ENCODE results near the gene MLH1. TPM values are rescaled to one million over a fixed set of nuclear protein-coding genes. Genes with fewer than 3 reads are reported as not detected.

Gene MLH1
- polyA plus RNA-seq, 1 donor: 27.4 TPM

GRCh38 chr3:37015642-37016041 lies 22.3 kb downstream of the MLH1 start:
- no peak for DNase-seq
- Histone ChIP-seq H3K27ac (ENCODE audit: low read length) (no peak overlapping the region), H3K4me3 (ENCODE audit: low read length) (no peak overlapping the region), H3K4me1 (ENCODE audit: control insufficient read depth, insufficient read depth, low read length) (no peaks in the 10 kb centered on the region), H3K36me3 (ENCODE audit: control insufficient read depth, insufficient read depth, low read length) (peaks cover 67% of the 10 kb centered on the region), H3K27me3 (ENCODE audit: control insufficient read depth, insufficient read depth, low read length) (no peaks in the 10 kb centered on the region), H3K9me3 (ENCODE audit: control insufficient read depth, low read depth, low read length) (no peaks in the 10 kb centered on the region)
- no CpG with 5 or more reads among the region's 5 CpGs for WGBS (ENCODE audit: insufficient coverage, low lambda C conversion rate)

- DNase-seq: no peak
- peaks cover 72% of the 10 kb centered on the region for H3K36me3 ChIP-seq (ENCODE audit: control insufficient read depth, insufficient read depth, low read length)
- WGBS (ENCODE audit: insufficient coverage, low lambda C conversion rate): no CpG with 5 or more reads among the region's 8 CpGs
Measured at GRCh38 chr3:37016903-37017302, 23.6 kb downstream of the MLH1 start.

GRCh38 chr3:37017683-37018082 lies 24.4 kb downstream of the MLH1 start:
- Histone ChIP-seq H3K27me3 (ENCODE audit: control insufficient read depth, insufficient read depth, low read length) (no peaks in the 10 kb centered on the region), H3K27ac (ENCODE audit: low read length) (no peak overlapping the region), H3K4me3 (ENCODE audit: low read length) (no peak overlapping the region), H3K9me3 (ENCODE audit: control insufficient read depth, low read depth, low read length) (no peaks in the 10 kb centered on the region), H3K4me1 (ENCODE audit: control insufficient read depth, insufficient read depth, low read length) (no peaks in the 10 kb centered on the region), H3K36me3 (ENCODE audit: control insufficient read depth, insufficient read depth, low read length) (peaks cover 73% of the 10 kb centered on the region)
- no peak for DNase-seq
- WGBS (ENCODE audit: insufficient coverage, low lambda C conversion rate): no CpG with 5 or more reads among the region's 3 CpGs

More at GRCh38 chr3:37016903-37017302, 23.6 kb downstream of the MLH1 start:
- no peak overlapping the region for H3K4me3 ChIP-seq (ENCODE audit: low read length)
- H3K27ac ChIP-seq (ENCODE audit: low read length): no peak overlapping the region
- no peaks in the 10 kb centered on the region for H3K27me3 ChIP-seq (ENCODE audit: control insufficient read depth, insufficient read depth, low read length)
- H3K9me3 ChIP-seq (ENCODE audit: control insufficient read depth, low read depth, low read length): no peaks in the 10 kb centered on the region
- H3K4me1 ChIP-seq (ENCODE audit: control insufficient read depth, insufficient read depth, low read length): no peaks in the 10 kb centered on the region

GRCh38 chr3:37024092-37024491 lies 30.8 kb downstream of the MLH1 start:
- no peaks in the 10 kb centered on the region for H3K4me1 ChIP-seq (ENCODE audit: control insufficient read depth, insufficient read depth, low read length)
- no peak for DNase-seq
- no peak overlapping the region for H3K4me3 ChIP-seq (ENCODE audit: low read length)
- no peaks in the 10 kb centered on the region for H3K9me3 ChIP-seq (ENCODE audit: control insufficient read depth, low read depth, low read length)
- WGBS (ENCODE audit: insufficient coverage, low lambda C conversion rate): 50% methylated on average over 2 of the region's 2 CpGs
- no peak overlapping the region for H3K27ac ChIP-seq (ENCODE audit: low read length)
- peaks cover 75% of the 10 kb centered on the region for H3K36me3 ChIP-seq (ENCODE audit: control insufficient read depth, insufficient read depth, low read length)
- no peaks in the 10 kb centered on the region for H3K27me3 ChIP-seq (ENCODE audit: control insufficient read depth, insufficient read depth, low read length)

- WGBS (ENCODE audit: insufficient coverage, low lambda C conversion rate): 100% methylated on average over 2 of the region's 3 CpGs
- Histone ChIP-seq H3K36me3 (ENCODE audit: control insufficient read depth, insufficient read depth, low read length) (peaks cover 75% of the 10 kb centered on the region), H3K27me3 (ENCODE audit: control insufficient read depth, insufficient read depth, low read length) (no peaks in the 10 kb centered on the region), H3K4me1 (ENCODE audit: control insufficient read depth, insufficient read depth, low read length) (no peaks in the 10 kb centered on the region), H3K27ac (ENCODE audit: low read length) (no peak overlapping the region), H3K4me3 (ENCODE audit: low read length) (no peak overlapping the region), H3K9me3 (ENCODE audit: control insufficient read depth, low read depth, low read length) (no peaks in the 10 kb centered on the region)
- DNase-seq: no peak
Measured at GRCh38 chr3:37024820-37025405, 31.6 kb downstream of the MLH1 start.

- Histone ChIP-seq H3K9me3 (ENCODE audit: control insufficient read depth, low read depth, low read length) (no peaks in the 10 kb centered on the region), H3K27ac (ENCODE audit: low read length) (no peak overlapping the region), H3K4me3 (ENCODE audit: low read length) (no peak overlapping the region), H3K4me1 (ENCODE audit: control insufficient read depth, insufficient read depth, low read length) (no peaks in the 10 kb centered on the region), H3K27me3 (ENCODE audit: control insufficient read depth, insufficient read depth, low read length) (no peaks in the 10 kb centered on the region), H3K36me3 (ENCODE audit: control insufficient read depth, insufficient read depth, low read length) (peaks cover 73% of the 10 kb centered on the region)
- DNase-seq: no peak
- WGBS (ENCODE audit: insufficient coverage, low lambda C conversion rate): no CpG with 5 or more reads among the region's 3 CpGs
Measured at GRCh38 chr3:37025561-37026335, 32.4 kb downstream of the MLH1 start.

GRCh38 chr3:37026851-37027250 lies 33.5 kb downstream of the MLH1 start:
- WGBS (ENCODE audit: insufficient coverage, low lambda C conversion rate): no CpG with 5 or more reads among the region's 5 CpGs
- H3K4me1 ChIP-seq (ENCODE audit: control insufficient read depth, insufficient read depth, low read length): no peaks in the 10 kb centered on the region
- H3K36me3 ChIP-seq (ENCODE audit: control insufficient read depth, insufficient read depth, low read length): peaks cover 72% of the 10 kb centered on the region

GRCh38 chr3:37028329-37028728 lies 35.0 kb downstream of the MLH1 start:
- DNase-seq: no peak
- Histone ChIP-seq H3K27ac (ENCODE audit: low read length) (no peak overlapping the region), H3K27me3 (ENCODE audit: control insufficient read depth, insufficient read depth, low read length) (no peaks in the 10 kb centered on the region), H3K4me3 (ENCODE audit: low read length) (no peak overlapping the region), H3K36me3 (ENCODE audit: control insufficient read depth, insufficient read depth, low read length) (peaks cover 70% of the 10 kb centered on the region), H3K4me1 (ENCODE audit: control insufficient read depth, insufficient read depth, low read length) (no peaks in the 10 kb centered on the region), H3K9me3 (ENCODE audit: control insufficient read depth, low read depth, low read length) (no peaks in the 10 kb centered on the region)
- WGBS (ENCODE audit: insufficient coverage, low lambda C conversion rate): no CpG with 5 or more reads among the region's 1 CpG

More at GRCh38 chr3:37026851-37027250, 33.5 kb downstream of the MLH1 start:
- H3K27me3 ChIP-seq (ENCODE audit: control insufficient read depth, insufficient read depth, low read length): no peaks in the 10 kb centered on the region
- no peak overlapping the region for H3K4me3 ChIP-seq (ENCODE audit: low read length)
- no peaks in the 10 kb centered on the region for H3K9me3 ChIP-seq (ENCODE audit: control insufficient read depth, low read depth, low read length)
- H3K27ac ChIP-seq (ENCODE audit: low read length): no peak overlapping the region
- no peak for DNase-seq

GRCh38 chr3:37029111-37029510 lies 35.8 kb downstream of the MLH1 start:
- no peak for DNase-seq

GRCh38 chr3:37029516-37030163 lies 36.3 kb downstream of the MLH1 start:
- no peak overlapping the region for H3K27ac ChIP-seq (ENCODE audit: low read length)
- H3K4me1 ChIP-seq (ENCODE audit: control insufficient read depth, insufficient read depth, low read length): no peaks in the 10 kb centered on the region
- peaks cover 66% of the 10 kb centered on the region for H3K36me3 ChIP-seq (ENCODE audit: control insufficient read depth, insufficient read depth, low read length)

More at GRCh38 chr3:37029111-37029510, 35.8 kb downstream of the MLH1 start:
- H3K4me1 ChIP-seq (ENCODE audit: control insufficient read depth, insufficient read depth, low read length): no peaks in the 10 kb centered on the region
- WGBS (ENCODE audit: insufficient coverage, low lambda C conversion rate): 83% methylated on average over 1 of the region's 1 CpG
- no peak overlapping the region for H3K4me3 ChIP-seq (ENCODE audit: low read length)
- peaks cover 66% of the 10 kb centered on the region for H3K36me3 ChIP-seq (ENCODE audit: control insufficient read depth, insufficient read depth, low read length)
- H3K9me3 ChIP-seq (ENCODE audit: control insufficient read depth, low read depth, low read length): no peaks in the 10 kb centered on the region
- H3K27me3 ChIP-seq (ENCODE audit: control insufficient read depth, insufficient read depth, low read length): no peaks in the 10 kb centered on the region
- H3K27ac ChIP-seq (ENCODE audit: low read length): no peak overlapping the region

More at GRCh38 chr3:37029516-37030163, 36.3 kb downstream of the MLH1 start:
- Histone ChIP-seq H3K4me3 (ENCODE audit: low read length) (no peak overlapping the region), H3K27me3 (ENCODE audit: control insufficient read depth, insufficient read depth, low read length) (no peaks in the 10 kb centered on the region), H3K9me3 (ENCODE audit: control insufficient read depth, low read depth, low read length) (peaks cover 4% of the 10 kb centered on the region)
- DNase-seq: no peak
